ENCODE measurements around the gene COA6. TPM values are rescaled to one million over a fixed set of nuclear protein-coding genes. Genes with fewer than 3 reads are reported as not detected.
"Not testable (repeated sequence)": the region's sequence is repeated elsewhere in the genome, so short reads cannot be mapped to it uniquely, and the experiment has no call there.

COA6 gene
- total and polyA plus RNA-seq, 10 of the 15 experiments (the other 5 are each of a cell fraction or from before 2014, with no cell fraction given), result 49.9 to 178 (median 71.5) TPM

GRCh38 chr1:234375672-234376071, 2.4 kb downstream of the COA6 start:
- H2AFZ ChIP-seq (ENCODE audit: control insufficient read depth, low read depth, low read length), result no peak overlapping the region
- ChIA-PET RAD21 (ENCODE audit: unreplicated experiment) (interaction anchor here (0.8 to 3.1 kb wide), 3 partner anchors 17 to 717 kb away, joined by 3 to 14 read pairs (median 4); no protein-coding TSS in a partner anchor), CTCF (interaction anchor here (1.2 kb wide), 1 partner anchor 83 kb away, joined by 3 read pairs; no protein-coding TSS in a partner anchor), SMC1A (ENCODE audit: uncharacterized antibody, unreplicated experiment) (interaction anchor here (0.9 to 4.0 kb wide), 3 partner anchors 8 to 98 kb away, joined by 4 to 24 read pairs (median 12); no protein-coding TSS in a partner anchor), POLR2A (no interaction called here)
- peaks cover 5% of the 10 kb centered on the region; the same call in 2 of the 3 replicates for H3K9me3 ChIP-seq (replicated peaks; ENCODE audit: control insufficient read depth, insufficient read depth, low read length)
- no TSS peak for BruUV-seq (replicated peaks)
- no peak for FAIRE-seq
- H3K4me3 ChIP-seq, result no peak overlapping the region; the same call in 1 of the 2 replicates
- H3K4me2 ChIP-seq (ENCODE audit: control insufficient read depth, insufficient read depth), result no peak overlapping the region
- DNase-seq (ENCODE audit: low read depth, low spot score), result no peak
- WGBS (ENCODE audit: insufficient coverage, insufficient replicate concordance, low lambda C conversion rate, missing lambda C conversion rate), result 97% methylated on average over 7 of the region's 7 CpGs
- H3K79me2 ChIP-seq (ENCODE audit: control insufficient read depth, insufficient read depth, low read length), result peaks cover 27% of the 10 kb centered on the region
- ATAC-seq, result no peak
- no peaks in the 10 kb centered on the region for H4K20me1 ChIP-seq (ENCODE audit: control insufficient read depth, insufficient read depth)
- intact Hi-C loops (cut with micrococcal nuclease; ENCODE audit: unreplicated experiment), result loop anchor here (10.0 kb wide), 1 partner anchor 229 kb away; no protein-coding TSS in a partner anchor
- TF ChIP-seq RCOR1 (conservative IDR thresholded peaks at IDR 0.05; ENCODE audit: low read depth, low read length) (no peak), IKZF2 (IDR thresholded peaks at IDR 0.05) (no peak), ZSCAN29 (IDR thresholded peaks at IDR 0.05) (no peak), RFX5 (IDR thresholded peaks at IDR 0.05; ENCODE audit: low read depth, low read length) (no peak), PBX3 (IDR thresholded peaks at IDR 0.05; ENCODE audit: insufficient replicate concordance, low read depth, low read length) (no peak), SMARCA5 (IDR thresholded peaks at IDR 0.05) (no peak), TCF7 (IDR thresholded peaks at IDR 0.05; ENCODE audit: borderline replicate concordance) (no peak), MXI1 (IDR thresholded peaks at IDR 0.05; ENCODE audit: low read depth, low read length) (no peak), MEF2B (IDR thresholded peaks at IDR 0.05; ENCODE audit: partially characterized antibody, poor library complexity, severe bottlenecking) (no peak), HSF1 (IDR thresholded peaks at IDR 0.05; ENCODE audit: low read depth, low read length) (no peak), ELK1 (IDR thresholded peaks at IDR 0.05; ENCODE audit: low read depth, low read length) (no peak), SMAD5 (IDR thresholded peaks at IDR 0.05; ENCODE audit: low read depth) (no peak), CEBPB (IDR thresholded peaks at IDR 0.05; ENCODE audit: borderline replicate concordance in 1 of 2, low read depth in 2 of 2, low read length in 2 of 2) (no peak), RB1 (IDR thresholded peaks at IDR 0.05; ENCODE audit: borderline replicate concordance) (no peak)
- H3K9ac ChIP-seq (ENCODE audit: control insufficient read depth, insufficient read depth, low read length), result no peak overlapping the region
- H3K36me3 ChIP-seq (ENCODE audit: control insufficient read depth in 2 of 2, insufficient read depth in 2 of 2, low read length in 1 of 2), result peaks cover 2 to 22% of the 10 kb centered on the region in 2 experiments
- H3K4me1 ChIP-seq (ENCODE audit: control insufficient read depth, insufficient read depth, low read length), result peaks cover 6% of the 10 kb centered on the region; the same call in 1 of the 2 replicates
- no peaks in the 10 kb centered on the region for H3K27me3 ChIP-seq (replicated peaks in 1 of 2; ENCODE audit: control insufficient read depth in 2 of 2, insufficient read depth in 2 of 2, low read length in 1 of 2)
- in situ Hi-C loops (cut with MboI), result no loop called here
- no peak overlapping the region for H3K27ac ChIP-seq (ENCODE audit: control insufficient read depth, insufficient read depth)

GRCh38 chr1:234379591-234380109, 6.4 kb downstream of the COA6 start:
- not testable (repeated sequence) for ATAC-seq; H3K9ac ChIP-seq (ENCODE audit: control insufficient read depth, insufficient read depth, low read length); BruUV-seq (replicated peaks)

More at GRCh38 chr1:234379591-234380109, 6.4 kb downstream of the COA6 start:
- intact Hi-C loops (cut with micrococcal nuclease; ENCODE audit: unreplicated experiment), result loop anchor here (10.0 kb wide), 1 partner anchor 225 kb away; no protein-coding TSS in a partner anchor
- SMC1A ChIA-PET (ENCODE audit: uncharacterized antibody, unreplicated experiment); H3K9me3 ChIP-seq (replicated peaks; ENCODE audit: control insufficient read depth, insufficient read depth, low read length); DNase-seq (ENCODE audit: low read depth, low spot score); H3K4me2 ChIP-seq (ENCODE audit: control insufficient read depth, insufficient read depth); H2AFZ ChIP-seq (ENCODE audit: control insufficient read depth, low read depth, low read length); POLR2A ChIA-PET; H3K27me3 ChIP-seq (replicated peaks in 1 of 2; ENCODE audit: control insufficient read depth in 2 of 2, insufficient read depth in 2 of 2, low read length in 1 of 2); H3K27ac ChIP-seq (ENCODE audit: control insufficient read depth, insufficient read depth); RAD21 ChIA-PET (ENCODE audit: unreplicated experiment); FAIRE-seq; H4K20me1 ChIP-seq (ENCODE audit: control insufficient read depth, insufficient read depth); H3K79me2 ChIP-seq (ENCODE audit: control insufficient read depth, insufficient read depth, low read length); CTCF ChIA-PET; H3K4me1 ChIP-seq (ENCODE audit: control insufficient read depth, insufficient read depth, low read length); H3K4me3 ChIP-seq; in situ Hi-C loops (cut with MboI): not testable (repeated sequence)
- H3K36me3 ChIP-seq (ENCODE audit: control insufficient read depth in 2 of 2, insufficient read depth in 2 of 2, low read length in 1 of 2), result peaks cover 2 to 27% of the 10 kb centered on the region in 2 experiments
- 97% methylated on average over 5 of the region's 5 CpGs for WGBS (ENCODE audit: insufficient coverage, insufficient replicate concordance, low lambda C conversion rate, missing lambda C conversion rate)

Measured in GM12878 (cell line).